ENCODE data around the gene UBP1. TPM values are rescaled to one million over a fixed set of nuclear protein-coding genes. Genes with fewer than 3 reads are reported as not detected.
"Not testable (repeated sequence)": the region's sequence is repeated elsewhere in the genome, so short reads cannot be mapped to it uniquely, and the experiment has no call there.

UBP1 gene
- total and polyA plus RNA-seq, 8 donors: 21.0 to 150 (median 67.3) TPM

DNA sequence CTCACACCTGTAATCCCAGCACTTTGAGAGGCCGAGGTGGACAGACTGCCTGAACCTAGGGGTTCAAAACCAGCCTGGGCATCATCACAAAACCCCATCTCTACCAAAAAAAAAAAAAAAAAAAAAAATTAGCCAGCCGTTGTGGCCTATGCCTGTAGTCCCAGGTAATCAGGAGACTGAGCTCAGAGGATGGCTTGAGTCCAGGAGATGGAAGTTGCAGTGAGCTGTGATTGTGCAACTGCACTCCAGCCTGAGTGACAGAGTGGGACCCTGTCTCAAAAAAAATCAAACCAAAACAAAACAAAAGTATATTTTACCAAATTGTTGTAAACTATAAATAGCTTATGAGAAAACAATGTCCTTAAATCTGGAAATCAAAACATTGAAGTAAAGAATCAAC lies 34.7 kb upstream of the UBP1 start:
- H3K36me3 ChIP-seq: no peaks in the 10 kb centered on the region
- H3K27me3 ChIP-seq: no peaks in the 10 kb centered on the region
- H3K4me1 ChIP-seq: no peaks in the 10 kb centered on the region
- WGBS, 5 donors: 57 to 82% (median 71%) methylated on average over 2 of the region's 2 CpGs
- DNase-seq: no peak
- H3K27ac ChIP-seq: no peak overlapping the region
- no peak overlapping the region for H3K4me3 ChIP-seq
- no peaks in the 10 kb centered on the region for H3K9me3 ChIP-seq
- intact Hi-C loops (cut with DNase I; ENCODE audit: low total_unique reads): no loop called here
- no peak for TF ChIP-seq POLR2AphosphoS5 (IDR thresholded peaks at IDR 0.05)
- TF ChIP-seq, protein P1, sequence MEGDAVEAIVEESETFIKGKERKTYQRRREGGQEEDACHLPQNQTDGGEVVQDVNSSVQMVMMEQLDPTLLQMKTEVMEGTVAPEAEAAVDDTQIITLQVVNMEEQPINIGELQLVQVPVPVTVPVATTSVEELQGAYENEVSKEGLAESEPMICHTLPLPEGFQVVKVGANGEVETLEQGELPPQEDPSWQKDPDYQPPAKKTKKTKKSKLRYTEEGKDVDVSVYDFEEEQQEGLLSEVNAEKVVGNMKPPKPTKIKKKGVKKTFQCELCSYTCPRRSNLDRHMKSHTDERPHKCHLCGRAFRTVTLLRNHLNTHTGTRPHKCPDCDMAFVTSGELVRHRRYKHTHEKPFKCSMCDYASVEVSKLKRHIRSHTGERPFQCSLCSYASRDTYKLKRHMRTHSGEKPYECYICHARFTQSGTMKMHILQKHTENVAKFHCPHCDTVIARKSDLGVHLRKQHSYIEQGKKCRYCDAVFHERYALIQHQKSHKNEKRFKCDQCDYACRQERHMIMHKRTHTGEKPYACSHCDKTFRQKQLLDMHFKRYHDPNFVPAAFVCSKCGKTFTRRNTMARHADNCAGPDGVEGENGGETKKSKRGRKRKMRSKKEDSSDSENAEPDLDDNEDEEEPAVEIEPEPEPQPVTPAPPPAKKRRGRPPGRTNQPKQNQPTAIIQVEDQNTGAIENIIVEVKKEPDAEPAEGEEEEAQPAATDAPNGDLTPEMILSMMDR (IDR thresholded peaks at IDR 0.05): no peak
- TF ChIP-seq EP300 (IDR thresholded peaks at IDR 0.05): no peak
- TF ChIP-seq POLR2A (IDR thresholded peaks at IDR 0.05): no peak

DNA sequence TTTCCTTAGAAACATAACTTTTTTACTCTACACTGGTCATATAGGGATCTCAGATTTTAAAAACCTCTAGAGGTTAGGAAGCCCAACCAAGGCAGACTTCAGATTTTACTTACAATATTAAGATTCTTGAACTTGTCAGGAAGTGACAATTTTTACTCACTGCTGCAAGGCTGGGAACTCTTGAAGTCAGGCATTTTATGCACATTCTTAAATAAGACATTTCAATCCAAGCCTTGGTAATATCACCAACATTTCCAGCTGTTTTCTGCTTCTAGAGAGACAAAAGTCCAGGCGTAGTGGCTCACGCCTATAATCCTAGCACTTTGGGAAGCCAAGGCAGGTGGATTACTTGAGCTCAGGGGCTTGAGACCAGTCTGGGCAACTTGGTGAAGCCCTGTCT lies 33.6 kb upstream of the UBP1 start:
- intact Hi-C loops (cut with DNase I; ENCODE audit: low total_unique reads): no loop called here
- Histone ChIP-seq H3K27me3 (no peaks in the 10 kb centered on the region), H3K4me3 (no peak overlapping the region), H3K27ac (no peak overlapping the region), H3K9me3 (no peaks in the 10 kb centered on the region), H3K36me3 (no peaks in the 10 kb centered on the region), H3K4me1 (no peaks in the 10 kb centered on the region)
- TF ChIP-seq POLR2A (IDR thresholded peaks at IDR 0.05): no peak
- TF ChIP-seq EP300 (IDR thresholded peaks at IDR 0.05): no peak
- no peak for TF ChIP-seq POLR2AphosphoS5 (IDR thresholded peaks at IDR 0.05)
- TF ChIP-seq, protein P1 (IDR thresholded peaks at IDR 0.05): no peak
- no peak for DNase-seq
- WGBS, 5 donors: 96 to 100% (median 98%) methylated on average over 2 of the region's 2 CpGs

DNA sequence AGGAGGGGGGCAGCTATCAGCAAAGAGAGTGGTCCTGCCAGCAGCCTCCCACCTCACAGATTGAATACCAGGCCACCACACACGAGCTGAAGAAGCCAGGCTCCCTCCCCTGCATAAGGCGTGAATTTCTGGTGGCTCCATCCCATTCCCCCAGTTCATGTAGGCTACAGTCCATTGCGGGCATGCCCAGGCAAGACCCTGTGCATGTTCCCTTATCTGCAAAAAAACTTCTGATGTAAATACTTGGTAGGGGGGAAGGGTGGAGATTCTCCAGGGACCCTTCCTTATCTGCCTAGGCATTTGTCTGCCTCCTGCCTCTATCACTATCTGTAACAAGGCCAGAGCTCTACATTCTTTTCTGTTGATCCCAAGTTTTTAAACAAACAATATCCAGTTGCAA lies 27.6 kb upstream of the UBP1 start:
- TF ChIP-seq, protein P1 (IDR thresholded peaks at IDR 0.05): no peak
- TF ChIP-seq POLR2A (IDR thresholded peaks at IDR 0.05) (no peak), EP300 (IDR thresholded peaks at IDR 0.05) (no peak), POLR2AphosphoS5 (IDR thresholded peaks at IDR 0.05) (no peak)
- no peaks in the 10 kb centered on the region for H3K9me3 ChIP-seq
- no peak overlapping the region for H3K27ac ChIP-seq
- WGBS, 5 donors: 83 to 97% (median 89%) methylated on average over 3 of the region's 3 CpGs
- intact Hi-C loops (cut with DNase I; ENCODE audit: low total_unique reads): no loop called here
- H3K27me3 ChIP-seq: no peaks in the 10 kb centered on the region
- no peaks in the 10 kb centered on the region for H3K4me1 ChIP-seq
- peaks cover 0 to 17% (median 0%) of the 10 kb centered on the region in 4 donors for H3K36me3 ChIP-seq
- no peak overlapping the region for H3K4me3 ChIP-seq
- DNase-seq: no peak

DNA sequence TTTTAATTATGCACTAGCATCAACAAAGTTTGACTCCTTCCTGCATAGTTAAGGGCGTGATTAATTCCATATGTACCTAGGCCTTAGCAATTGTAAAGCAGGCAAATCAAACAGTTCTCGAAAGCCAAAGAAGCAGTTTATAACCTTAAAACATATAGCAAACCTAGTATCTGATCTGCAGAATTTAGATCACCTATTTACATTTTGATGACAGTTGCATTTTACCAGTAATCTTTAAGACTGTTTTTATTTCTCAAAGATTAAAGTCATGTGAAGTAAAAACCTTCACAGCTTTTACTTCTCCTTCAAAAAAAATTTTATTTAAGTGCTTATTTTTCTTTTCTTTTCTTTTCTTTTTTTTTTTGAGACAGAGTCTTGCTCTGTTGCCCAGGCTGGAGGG lies 20.9 kb upstream of the UBP1 start:
- 88 to 99% (median 97%) methylated on average over 2 of the region's 2 CpGs for WGBS, 5 donors
- H3K4me3 ChIP-seq: no peak overlapping the region
- H3K27me3 ChIP-seq: no peaks in the 10 kb centered on the region
- intact Hi-C loops (cut with DNase I; ENCODE audit: low total_unique reads): no loop called here
- no peak overlapping the region for H3K27ac ChIP-seq
- TF ChIP-seq POLR2A (IDR thresholded peaks at IDR 0.05): no peak
- no peak for TF ChIP-seq EP300 (IDR thresholded peaks at IDR 0.05)
- TF ChIP-seq, protein P1 (IDR thresholded peaks at IDR 0.05): no peak
- no peak for TF ChIP-seq POLR2AphosphoS5 (IDR thresholded peaks at IDR 0.05)
- DNase-seq: no peak
- no peaks in the 10 kb centered on the region for H3K4me1 ChIP-seq
- H3K36me3 ChIP-seq: peaks cover 0 to 11% (median 0%) of the 10 kb centered on the region in 4 donors
- H3K9me3 ChIP-seq: peaks cover 11 to 41% (median 24%) of the 10 kb centered on the region in 4 donors

DNA sequence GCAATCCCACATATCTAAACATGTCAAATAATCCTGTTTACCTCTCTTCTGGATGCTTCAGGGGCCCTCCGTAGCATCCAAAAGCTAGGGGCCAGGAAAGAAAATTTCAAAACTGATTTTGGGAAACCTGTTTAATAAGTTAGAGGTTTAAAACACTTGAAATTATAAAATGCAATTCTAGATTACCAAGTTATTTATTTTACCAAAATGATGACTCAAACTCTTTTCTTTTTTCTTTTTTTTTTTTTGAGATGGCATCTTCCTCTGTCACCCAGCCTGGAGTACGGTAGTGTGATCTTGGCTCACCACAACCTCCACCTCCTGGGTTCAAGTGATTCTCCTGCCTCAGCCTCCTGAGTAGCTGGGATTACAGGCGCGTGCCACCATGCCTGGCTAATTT lies 19.4 kb upstream of the UBP1 start:
- H3K27ac ChIP-seq; intact Hi-C loops (cut with DNase I; ENCODE audit: low total_unique reads); H3K4me3 ChIP-seq; DNase-seq; H3K36me3 ChIP-seq; H3K27me3 ChIP-seq; H3K4me1 ChIP-seq: not testable (repeated sequence)
- H3K9me3 ChIP-seq: peaks cover 11 to 41% (median 24%) of the 10 kb centered on the region in 4 donors
- 93 to 99% (median 96%) methylated on average over 4 of the region's 4 CpGs for WGBS, 5 donors
